Activated CD8-positive, alpha-beta memory T cell treated with anti-CD3 and anti-CD28 coated beads for 24 hours (primary cell): ENCODE measurements around the gene AGPAT2.
A peak's percentile ranks its signal among the peaks of the same experiment; 100 is the strongest.
"Not testable (repeated sequence)": the region's sequence is repeated elsewhere in the genome, so short reads cannot be mapped to it uniquely, and the experiment has no call there.

Experiments used
- DNase-seq: peaks from one replicate; pipeline ENCODE4 v3.0.0-alpha.2; 2020

The AGPAT2 gene

DNA sequence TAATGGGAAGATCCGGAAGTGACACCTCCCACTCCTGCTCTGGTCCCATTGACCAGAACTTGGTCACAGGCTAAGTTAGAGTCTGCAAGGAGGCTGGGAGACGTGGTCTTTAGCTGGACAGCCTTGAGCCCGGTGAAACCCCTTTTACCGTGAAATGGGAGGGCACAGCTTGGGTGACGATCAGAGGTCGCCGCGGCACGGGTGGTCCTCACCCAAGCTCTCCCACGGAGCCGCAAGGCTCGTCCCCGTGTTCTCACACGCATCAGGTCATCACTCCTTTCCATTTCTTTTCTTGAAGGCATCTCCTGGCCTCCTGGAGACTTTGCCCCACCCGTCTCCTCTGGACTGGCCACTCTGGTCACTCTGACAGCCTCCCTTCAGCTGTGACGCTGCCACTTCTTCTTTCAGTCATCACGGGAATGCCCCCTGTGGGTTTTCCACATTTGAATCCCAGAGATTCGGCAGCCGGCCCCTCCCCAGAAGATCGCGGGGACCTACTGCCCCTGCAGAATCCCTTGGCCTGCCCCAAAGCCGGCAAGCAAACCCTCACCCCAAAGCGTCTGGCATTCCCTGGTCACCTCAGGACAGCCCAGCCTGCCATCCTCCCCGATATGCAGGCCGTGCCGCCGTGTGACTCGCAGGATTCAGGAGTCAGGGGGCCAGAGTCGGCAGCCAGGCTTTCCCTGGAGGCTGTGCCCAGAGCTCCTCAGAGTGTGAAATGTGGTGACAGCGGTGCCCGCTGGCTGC lies 43.5 kb downstream of the AGPAT2 start:
- no peak for DNase-seq

DNA sequence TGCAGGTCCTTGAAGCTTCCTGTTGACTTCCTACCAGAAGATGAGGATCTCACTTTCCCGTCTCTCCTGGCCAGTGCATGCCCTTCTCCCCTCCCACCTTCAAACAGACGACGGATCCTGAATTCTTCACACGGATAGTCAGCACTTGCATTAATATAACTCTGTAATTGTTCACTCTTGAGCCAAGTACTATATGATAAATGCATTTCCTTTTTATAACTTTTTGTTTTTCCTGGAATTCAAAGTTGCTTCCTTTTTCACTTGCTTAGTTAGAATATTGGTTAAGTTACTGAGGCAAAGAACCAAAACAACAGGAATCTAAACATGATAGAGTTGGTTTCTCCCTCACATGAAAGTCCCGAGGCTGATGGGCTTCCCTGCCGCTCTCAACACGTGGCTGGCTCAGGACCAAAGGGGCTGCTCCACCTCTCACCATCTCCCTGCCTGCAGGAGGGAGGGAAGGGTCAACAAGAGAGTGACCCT lies 44.8 kb downstream of the AGPAT2 start:
- DNase-seq = no peak

DNA sequence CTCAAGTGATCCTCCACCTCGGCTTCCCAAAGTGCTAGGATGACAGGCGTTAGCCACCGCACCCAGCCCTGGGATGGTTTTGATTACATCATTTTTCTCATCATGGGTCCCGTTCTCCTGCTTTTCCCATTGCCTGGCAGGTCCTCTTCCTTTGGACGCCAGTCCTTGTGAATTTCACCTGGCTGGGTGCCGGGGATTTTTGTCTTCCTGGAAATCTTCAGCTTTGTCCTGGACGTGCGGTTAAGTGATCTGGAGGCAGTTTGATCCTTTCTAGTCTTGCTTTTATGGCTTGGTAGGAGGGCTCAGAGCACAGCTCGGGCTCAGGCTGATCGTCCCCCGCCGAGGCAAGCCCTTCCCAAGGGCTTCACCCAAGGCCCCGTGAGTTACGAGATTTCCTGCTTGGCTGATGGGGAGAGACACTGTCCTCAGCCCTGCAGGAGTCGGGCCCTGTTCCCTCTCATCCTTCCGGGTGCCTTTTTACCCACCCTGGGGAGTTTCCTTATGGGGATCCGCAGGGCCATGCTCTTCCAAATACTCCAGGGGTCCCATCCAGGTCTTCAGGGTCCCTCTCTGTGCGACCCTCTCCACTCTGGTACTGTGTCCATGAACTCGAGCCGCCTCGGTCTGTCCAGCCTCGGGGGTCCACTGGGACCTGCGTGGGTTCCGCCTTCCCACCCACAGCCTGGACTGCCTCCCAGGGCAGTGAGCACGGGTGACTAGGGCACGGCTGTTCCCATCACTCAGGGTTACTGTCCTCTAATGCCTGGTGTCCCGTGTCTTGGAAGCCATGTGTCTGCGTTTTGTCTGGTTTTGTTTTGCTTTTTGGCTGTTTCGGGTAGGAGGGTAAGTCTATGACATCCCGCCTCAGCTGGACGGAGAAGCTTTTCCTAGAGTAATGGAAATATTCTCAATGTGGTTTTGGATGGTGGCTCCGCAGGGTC lies 46.8 kb downstream of the AGPAT2 start:
- no peak for DNase-seq

DNA sequence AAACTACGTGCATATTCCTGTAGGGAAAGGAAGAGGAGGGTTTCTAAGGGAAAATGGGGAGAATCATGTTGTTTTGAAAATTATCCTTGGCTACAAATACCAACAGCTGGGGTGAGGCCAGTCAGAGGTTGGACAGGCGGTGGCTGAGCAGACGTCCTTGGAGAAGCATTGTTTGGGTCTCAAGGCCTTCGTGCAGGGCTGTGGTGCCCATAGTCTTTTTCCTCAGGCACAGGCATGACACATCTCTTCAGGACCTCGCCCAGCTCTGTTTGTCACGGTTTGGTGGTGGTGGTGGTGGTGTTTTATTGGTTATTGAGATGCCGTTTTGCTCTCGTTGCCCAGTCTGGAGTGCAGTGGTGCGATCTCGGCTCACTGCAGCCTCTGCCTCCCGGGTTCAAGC lies 52.4 kb downstream of the AGPAT2 start:
- DNase-seq = no peak

DNA sequence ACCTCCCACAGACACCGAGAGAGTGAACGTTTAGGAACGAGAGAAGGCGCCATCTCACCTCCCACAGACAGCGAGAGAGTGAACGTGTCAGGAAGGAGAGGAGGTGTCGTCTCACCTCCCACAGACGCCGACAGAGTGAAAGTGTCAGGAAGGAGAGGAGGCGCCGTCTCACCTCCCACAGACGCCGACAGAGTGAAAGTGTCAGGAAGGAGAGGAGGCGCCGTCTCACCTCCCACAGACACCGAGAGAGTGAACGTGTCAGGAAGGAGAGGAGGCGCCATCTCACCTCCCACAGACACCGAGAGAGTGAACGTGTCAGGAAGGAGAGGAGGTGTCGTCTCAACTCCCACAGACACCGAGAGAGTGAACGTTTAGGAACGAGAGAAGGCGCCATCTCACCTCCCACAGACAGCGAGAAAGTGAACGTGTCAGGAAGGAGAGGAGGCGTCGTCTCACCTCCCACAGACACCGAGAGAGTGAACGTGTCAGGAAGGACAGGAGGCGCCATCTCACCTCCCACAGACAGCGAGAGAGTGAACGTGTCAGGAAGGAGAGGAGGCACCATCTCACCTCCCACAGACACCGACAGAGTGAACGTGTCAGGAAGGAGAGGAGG lies 54.7 kb downstream of the AGPAT2 start:
- not testable (repeated sequence) for DNase-seq

DNA sequence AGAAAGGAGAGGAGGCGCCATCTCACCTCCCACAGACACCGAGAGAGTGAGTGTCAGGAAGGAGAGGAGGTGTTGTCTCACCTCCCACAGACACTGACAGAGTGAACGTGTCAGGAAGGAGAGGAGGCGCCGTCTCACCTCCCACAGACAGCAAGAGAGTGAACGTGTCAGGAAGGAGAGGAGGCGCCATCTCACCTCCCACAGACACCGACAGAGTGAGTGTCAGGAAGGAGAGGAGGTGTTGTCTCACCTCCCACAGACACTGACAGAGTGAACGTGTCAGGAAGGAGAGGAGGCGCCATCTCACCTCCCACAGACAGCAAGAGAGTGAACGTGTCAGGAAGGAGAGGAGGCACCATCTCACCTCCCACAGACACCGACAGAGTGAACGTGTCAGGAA lies 55.2 kb downstream of the AGPAT2 start:
- not testable (repeated sequence) for DNase-seq

DNA sequence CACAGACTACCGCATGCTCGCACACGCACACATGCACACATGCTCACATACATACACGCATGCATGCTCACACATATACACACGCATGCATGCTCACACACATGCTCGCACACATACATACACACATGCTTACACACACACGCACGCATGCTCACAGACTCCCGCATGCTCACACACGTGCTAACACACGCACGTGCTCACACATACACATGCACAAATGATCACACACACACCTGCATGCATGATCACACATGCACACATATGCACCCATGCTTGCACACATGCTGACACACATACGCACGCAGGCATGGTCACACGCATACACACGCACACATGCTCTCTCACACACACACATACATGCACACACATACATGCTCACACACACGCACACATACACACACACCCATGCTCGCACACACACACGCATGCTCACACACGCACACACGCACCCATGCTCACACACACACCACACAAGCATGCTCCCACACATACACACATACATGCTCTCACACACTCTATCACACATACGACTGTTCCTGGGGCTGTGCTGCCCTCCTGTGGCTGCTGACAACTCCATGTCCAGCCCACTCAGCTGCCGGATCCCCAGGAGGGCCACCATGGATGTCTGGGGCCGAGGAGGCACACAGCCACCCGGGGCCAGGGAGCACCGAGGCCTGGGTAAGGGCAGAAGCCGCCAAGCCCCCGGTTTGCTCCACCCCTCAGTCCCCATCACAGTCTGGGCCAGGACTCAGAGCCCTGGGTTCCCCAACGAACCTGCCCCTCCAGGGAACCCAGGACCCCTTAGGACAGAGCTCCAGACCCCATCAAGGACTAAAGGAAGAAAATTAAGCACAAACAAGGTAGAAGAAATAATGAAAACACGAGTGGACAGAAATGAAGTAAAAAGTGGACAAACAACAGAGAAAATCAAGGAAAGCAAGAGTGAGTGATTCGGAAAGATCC lies 55.9 kb downstream of the AGPAT2 start:
- peak; percentile 86 for DNase-seq

DNA sequence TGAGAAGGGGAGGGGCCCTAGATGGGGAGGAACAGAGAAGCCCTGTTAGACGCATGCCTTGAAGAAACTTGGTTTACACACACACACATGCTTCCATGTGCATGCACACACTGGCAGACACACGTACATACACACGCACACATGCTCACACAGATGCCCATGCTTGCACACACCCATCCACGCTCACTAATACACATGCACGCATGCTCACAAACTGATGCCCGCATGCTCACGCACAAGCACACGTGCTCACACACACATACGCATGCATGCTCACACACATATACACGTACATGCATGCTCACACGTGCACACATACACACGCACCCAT lies 56.6 kb downstream of the AGPAT2 start:
- DNase-seq = no peak

DNA sequence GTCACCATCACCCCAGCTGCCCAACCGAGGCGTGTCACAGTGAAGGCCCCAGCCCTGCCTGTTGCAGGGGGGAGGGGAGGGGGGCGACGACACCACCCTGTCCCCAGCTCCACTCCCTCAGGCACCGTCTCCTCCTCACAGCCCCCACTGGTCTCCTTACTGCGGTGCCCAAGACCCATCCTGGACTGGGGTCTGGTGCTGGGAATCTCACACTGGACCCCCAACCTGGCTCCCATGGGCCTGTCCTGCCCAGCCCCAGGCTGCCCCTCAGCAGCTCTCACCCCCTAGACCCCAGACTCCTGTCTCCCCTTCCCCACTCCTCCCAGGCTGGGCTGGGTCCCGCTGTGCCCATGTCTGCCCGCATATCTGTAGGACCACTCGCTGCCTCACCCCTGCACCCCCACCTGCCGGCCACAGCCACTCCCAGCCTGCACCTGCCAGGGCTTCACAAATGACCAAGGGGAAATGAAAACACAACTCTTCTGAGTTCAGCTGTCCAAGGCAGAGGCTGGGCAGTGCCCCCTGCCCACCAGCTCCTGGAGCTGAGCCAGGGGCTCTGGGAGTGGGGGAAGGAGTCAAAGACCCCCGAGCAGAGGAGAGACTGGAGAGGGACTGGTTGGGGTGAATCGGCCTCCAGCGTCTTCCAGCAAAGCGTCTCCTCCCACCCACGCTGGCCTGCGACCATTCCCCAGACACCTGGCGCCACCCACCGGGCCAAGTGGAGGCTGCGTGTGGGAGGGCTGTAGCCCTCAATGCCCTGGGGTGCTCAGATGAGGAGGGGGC lies 57.2 kb downstream of the AGPAT2 start:
- peak; percentile 74 for DNase-seq

DNA sequence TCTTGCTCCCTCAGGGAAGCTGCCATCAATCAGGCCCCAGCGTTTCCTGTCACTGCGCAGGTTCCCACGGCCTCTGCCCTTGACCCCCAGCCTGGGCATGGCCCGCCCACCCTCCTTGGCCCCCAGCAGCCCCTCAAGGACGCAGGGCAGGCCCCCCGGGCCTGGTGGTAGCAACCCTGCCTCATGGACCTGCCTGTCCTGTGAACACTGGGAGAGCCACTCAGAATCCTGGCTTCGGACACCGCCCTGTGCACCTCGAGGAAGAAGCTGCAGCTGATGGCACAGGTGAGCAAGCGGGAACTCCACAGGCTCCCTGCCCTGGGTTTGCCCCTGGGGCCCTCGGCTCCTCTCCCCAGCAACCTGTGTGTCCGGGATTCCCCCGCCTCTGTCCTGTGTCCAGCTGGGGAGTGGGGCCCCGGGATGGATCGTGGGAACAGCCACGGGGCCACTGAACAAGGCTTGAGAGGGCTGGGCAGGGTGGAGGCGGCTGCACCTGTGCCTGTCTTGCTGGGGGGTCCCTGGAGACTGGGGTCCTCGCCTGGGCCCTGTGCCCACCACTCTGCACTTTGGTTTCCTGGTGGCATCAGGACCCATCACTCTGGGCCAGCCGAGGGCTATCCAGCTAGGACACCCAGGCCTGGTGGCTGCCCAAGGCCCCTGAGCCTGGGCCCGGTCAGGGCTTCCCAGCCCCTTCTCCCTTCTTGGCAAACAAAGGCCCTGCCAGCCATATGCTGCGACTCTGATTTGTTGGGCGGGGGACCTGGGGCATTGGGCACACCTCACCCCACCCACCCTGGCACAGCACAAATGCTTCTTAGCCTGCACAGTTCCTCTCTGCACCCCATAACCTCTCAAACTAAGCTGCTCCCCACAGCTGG lies 58.0 kb downstream of the AGPAT2 start:
- no peak for DNase-seq

DNA sequence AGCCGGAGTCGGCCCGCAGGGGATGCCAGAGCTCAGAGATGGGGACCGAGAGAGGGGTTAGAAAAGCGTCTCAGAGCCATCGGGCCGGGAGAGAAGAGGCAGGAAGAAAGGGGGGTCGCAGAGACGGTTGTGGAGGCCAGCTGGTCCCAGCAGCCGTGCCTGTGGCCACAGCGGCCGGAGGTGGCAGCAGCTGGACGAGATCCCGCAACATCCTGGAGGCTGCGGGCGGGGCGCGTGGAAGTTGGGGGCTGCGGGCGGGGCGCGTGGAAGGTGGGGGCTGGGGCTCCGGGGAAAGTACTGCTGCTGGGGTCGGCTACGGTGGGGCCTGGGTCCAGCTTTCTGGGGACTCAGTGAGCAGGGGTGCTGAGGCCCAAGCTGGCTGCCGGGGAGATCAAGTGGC lies 59.0 kb downstream of the AGPAT2 start:
- no peak for DNase-seq

DNA sequence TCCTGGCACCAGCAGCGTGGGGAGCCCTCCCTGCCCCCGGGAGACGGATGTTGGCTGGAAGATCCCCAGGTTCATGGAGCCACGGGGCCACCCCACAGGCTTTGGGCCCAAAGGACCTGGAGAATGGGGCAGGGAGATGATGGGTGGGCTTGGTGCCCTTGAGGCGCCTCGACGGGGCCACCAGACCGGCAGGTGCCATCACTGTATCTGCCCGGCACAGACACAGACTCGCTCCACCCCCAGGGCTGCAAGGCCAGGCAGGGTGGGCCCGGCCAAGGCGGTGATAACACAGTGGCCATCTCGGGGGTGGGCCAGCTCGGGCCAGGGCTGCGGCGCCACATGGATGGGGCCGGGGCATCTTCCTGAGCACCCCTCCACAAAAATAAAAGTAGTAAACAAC lies 59.6 kb downstream of the AGPAT2 start:
- DNase-seq = no peak

DNA sequence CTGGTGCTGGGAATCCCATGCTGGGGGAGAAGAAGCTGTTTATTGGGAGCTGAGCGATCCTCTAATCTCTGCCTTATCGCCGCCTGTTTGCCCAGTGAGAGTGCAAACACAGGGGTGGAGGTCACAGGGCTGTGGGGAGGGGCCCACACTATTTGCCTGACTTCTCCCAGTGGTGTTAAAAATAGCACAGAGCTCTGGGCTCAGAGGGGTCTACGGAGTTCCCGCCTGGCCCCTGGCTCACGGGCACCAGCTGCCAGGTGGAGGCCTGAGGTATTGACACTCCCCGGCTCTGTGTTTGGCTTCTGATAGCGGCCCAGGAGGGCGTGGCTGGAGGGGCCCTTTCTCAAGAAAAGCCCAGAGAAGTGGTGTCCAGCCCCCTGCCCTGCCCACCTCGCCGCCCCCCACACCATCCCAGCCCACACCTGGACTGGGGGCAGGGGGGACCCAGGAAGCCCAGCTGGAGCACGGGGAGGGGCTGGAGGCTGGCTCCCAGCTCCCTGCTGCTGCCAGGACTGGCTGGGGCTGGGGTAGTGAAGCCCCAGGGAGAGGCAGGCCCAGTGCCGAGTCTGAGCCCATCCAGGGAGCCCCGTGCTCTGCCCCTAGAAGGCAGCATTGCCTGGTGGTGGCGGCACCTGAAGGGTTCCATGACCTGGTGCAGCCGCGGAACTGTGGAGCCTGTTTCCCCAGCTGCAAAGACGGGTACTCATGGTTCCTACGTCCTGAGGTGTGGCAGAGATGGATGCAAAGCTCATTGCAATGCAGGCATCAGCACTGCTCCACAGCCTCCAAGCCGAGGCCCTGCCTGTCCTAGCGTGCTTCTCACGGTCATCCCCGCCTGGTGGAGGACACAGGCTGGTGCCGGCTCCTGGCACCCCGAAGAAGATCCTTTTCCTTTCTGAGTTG lies 60.3 kb downstream of the AGPAT2 start:
- DNase-seq = no peak

DNA sequence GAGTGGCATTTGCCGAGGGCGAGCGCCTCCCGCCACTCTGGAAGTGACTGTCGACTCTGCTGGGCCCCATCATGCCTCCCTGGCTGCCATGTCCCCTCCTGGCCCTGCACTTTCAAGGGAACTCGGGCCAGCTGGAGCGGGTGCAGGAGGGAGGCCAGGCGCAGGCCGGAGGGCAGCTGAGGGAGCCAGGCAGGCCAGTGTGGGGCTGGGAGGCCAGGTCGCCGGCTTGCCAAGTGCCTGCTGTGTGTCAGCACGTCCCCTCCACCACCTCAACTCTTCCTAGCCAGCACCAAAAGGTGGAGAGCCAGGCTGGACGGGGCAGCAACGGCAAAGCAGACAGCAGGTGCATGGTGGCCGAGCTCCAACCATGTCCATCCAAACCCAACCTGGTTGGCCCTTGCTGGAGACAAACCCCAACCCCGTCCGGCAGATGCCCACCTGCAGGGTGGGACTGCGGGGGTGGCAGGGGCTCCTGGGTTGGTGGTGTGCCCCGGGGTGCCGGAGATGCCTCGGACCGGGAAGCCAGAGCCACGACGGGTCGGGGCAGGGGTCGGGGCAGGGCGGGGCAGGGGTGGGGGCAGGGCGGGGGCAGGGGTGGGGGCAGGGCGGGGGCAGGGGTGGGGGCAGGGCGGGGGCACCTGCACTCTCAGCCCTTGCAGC lies 61.1 kb downstream of the AGPAT2 start:
- no peak for DNase-seq

DNA sequence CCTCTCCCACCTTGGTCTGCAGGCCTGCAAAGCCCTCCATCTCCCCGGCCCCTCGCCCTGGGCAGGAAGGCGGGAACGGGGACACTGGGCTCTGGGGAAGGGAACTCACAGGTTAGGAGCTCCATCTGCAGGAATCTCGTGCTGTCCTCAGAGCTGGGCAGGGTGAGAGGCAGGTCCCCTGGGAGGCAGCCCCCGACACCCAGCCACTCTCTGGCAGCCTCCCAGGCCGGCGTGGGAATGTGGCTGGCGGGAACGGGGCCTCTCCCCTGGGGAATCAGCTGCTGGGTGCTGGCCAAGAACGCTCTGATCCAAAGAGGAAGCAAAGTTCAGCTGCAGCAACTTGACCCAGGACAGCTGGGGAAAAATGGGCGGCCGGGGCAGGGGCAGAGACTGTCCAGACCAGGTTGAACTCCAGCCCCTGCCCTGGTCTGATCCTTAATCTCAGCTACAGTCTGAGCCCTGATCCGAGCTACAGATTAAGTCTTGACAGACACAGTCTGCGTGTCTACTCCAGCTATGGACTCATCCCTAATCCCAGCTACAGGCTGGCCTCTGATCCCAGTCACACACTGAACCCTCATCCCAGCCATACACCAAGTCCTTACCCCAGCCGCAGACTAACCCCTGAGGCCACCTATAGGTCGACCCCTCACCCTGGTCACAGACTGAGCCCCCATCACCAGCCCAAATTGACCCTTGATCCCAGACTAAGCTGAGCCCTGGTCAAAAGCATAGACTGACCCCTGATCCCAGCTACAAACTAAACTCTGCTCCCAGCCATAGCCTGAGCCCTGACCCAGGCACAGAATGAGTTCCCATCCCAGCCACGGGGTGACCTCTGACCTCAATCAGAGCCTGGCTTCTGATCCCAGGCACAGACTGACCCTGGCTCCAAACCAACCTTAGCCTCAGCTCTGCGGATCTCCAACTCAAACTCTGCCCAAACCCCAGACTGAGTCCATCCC lies 61.9 kb downstream of the AGPAT2 start:
- no peak for DNase-seq

DNA sequence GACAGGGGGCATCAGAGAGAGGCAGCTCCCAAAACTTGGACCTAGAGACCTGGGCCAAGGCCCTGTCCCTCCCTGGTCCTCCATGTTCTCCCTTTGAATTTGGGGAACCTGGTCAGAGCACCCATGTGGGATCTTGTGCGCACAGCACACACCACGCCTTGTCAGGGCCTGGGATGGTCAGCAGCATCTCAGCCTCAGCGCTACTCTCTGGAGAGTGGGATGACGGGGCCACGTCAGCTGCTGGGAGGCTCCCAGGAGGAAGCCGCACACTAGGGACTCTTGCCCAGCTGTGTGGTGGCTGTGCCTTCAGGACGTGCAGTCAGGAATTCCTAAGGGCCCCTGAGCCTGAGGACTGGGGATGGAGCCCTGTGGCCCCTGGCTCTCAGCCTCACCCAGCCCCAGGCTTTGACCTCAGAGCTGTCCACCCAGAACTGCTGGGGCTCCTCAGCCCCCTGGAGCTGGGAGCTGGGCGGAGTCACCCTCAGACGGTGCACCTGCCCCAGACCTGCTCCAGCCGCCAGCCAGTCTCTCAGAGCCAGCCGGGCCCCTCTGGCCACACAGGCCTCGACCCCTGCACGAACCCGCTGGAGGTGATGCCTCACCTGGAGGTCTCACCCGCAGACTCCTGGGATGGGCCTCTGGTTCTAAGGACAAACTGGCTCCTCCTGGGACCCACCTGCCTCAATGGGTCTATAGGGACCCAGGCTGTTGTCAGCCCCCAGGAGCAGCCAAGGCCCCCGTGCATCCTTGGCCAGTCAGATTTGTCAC lies 62.9 kb downstream of the AGPAT2 start:
- DNase-seq = no peak

DNA sequence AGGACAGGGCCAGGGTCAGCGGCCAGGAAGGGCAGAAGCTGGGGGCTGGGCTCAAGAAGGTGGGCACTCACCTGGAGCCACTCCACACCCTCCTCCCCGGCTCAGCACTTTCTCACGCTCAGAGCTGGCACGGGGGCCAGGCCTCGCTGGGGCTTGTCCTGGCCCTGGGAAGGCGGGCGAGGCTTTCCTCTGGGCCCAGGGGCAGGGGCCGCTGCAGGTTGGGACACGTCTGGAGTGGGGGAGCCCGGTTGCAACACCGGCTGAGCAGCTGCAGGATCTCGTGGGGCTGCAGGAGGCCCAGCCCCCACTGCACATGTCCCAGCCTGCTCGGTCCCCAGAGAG lies 63.4 kb downstream of the AGPAT2 start:
- DNase-seq = no peak
